NCI-H128 (cell line): ENCODE results near the gene KRTAP3-2.

ENCODE experiments used
- DNase-seq: peaks from one replicate; lab custom pipeline; 2025; ENCODE audit not compliant: unreplicated experiment; lab: John Stamatoyannopoulos, UW

KRTAP3-2 gene

DNA sequence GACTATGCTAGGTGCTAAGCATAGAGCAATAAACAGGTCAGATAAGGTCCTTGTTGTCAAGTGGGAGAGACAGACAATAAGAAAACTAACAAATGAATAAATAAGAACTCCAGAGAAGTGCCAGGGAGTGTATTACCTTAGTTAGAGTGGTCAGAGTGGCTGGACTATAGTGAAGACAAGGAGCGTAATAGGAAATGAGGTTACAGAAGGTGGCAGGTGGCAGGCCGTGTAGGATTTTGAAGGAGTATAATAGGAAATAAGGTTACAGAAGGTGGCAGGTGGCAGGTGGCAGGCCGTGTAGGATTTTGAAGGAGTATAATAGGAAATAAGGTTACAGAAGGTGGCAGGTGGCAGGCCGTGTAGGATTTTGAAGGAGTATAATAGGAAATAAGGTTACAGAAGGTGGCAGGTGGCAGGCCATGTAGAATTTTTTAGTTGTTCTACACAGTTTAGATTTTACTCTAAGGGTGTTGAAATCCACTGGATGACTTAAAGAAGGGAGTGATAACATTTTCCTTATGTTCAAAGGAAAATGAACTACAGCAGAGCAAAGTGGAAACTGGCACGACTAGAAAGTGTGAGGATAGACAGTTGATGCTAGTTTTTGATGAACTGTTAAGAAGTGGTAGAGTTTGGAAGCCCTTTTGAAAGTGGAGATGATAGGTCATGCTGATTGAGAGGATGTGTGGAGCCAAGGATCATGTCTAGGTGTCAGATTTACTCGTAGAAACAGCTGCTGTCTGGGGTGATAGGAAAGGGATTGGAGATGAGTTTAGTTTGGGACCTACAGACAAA lies 12.8 kb upstream of the KRTAP3-2 start:
- DNase-seq: no peak

- DNase-seq: no peak
Measured at GRCh38 chr17:41010441-41010840, 10.7 kb upstream of the KRTAP3-2 start.

- no peak for DNase-seq
Measured at GRCh38 chr17:41009936-41010335, 10.2 kb upstream of the KRTAP3-2 start.

- no peak for DNase-seq
Measured at GRCh38 chr17:41009301-41009760, 9.6 kb upstream of the KRTAP3-2 start.

DNA sequence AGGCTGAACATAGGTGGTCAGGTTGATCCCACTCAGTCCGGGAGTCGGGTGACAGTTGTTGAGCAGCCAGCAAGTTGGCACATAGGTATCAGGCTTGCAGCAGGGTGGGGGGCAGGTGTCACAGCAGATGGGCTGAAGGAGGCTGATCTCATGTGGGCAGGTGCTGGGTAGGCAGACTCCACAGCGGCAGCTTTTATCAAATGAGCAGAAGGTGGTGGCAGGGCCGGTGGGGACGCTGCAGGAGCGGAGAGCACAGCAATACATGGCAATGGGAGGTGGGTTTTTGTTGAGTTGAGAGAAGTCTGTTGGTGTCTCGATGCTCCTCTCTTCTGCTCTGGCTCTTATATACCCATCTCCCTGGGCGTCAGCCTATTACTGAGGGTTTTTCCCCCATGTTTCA lies 9.1 kb upstream of the KRTAP3-2 start, which contains the start of gene KRTAP3-1:
Gene KRTAP3-1, minus strand, starts transcription at position 318 of the 400 bp plus-strand sequence. Its CDS starts 54 bp downstream, at position 264.
- peak; percentile 3 for DNase-seq

GRCh38 chr17:41004397-41004796 lies 4.7 kb upstream of the KRTAP3-2 start:
- DNase-seq: no peak

- no peak for DNase-seq
Measured at GRCh38 chr17:41003926-41004325, 4.2 kb upstream of the KRTAP3-2 start.

GRCh38 chr17:41002814-41003213 lies 3.1 kb upstream of the KRTAP3-2 start:
- no peak for DNase-seq

DNA sequence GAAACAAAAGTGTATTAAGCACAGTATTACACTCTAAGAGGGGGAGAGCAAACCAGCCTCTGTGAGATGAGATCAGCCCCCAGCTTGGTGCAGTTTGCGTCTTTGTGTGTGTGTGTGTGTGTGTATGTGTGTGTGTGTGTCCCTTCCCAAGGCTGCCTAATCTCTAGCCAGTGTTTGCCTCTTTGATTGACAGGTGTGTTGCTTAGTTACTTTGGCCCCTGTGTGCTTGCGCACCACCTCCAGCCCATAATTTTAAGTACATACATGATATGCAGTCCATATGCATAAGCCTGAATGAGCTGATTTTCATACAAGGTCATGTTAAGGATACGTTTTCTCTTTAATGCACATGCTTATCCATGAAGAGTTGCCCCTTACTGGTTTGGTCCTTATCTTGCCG lies 2.1 kb upstream of the KRTAP3-2 start:
- no peak for DNase-seq

DNA sequence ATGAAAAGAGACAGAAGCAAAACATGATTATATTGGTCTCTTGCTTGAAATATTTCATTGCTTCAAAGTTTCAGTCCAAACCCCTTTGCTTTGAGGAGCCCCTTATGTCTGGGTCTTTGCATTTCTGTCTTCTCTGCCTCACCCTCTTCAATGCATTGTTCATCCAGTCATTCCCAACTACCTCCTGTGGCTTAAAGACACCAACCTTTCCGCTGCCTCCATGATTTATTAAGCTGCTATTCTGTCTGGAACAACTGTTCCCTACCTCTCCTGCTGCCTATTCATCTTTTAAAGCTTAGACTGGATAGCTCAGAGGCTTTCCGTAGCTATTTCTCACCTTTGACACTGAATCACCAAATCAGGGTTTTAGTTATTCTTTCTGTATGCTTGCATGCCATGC lies 2.3 kb downstream of the KRTAP3-2 start:
- DNase-seq: no peak

DNA sequence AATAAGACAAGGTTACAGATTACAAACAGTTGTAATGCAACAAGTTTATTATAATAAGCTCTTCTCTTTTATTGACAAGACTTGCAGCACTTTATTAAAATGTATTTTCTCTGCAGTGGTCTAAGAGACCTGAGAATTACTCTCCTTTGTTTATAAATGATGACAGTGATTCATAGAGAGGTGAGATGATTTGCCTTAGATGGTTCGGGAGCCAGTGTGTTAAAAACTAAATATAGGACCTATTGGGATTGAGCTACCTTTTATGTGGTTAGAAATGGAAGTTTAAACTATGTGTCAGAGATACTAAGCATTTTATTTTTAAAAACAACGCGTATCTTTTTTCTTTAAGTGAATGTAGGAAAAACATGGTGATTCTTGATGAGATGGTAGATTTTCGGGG lies 2.9 kb downstream of the KRTAP3-2 start:
- no peak for DNase-seq

- DNase-seq: no peak
Measured at GRCh38 chr17:40995116-40995515, 4.6 kb downstream of the KRTAP3-2 start.

DNA sequence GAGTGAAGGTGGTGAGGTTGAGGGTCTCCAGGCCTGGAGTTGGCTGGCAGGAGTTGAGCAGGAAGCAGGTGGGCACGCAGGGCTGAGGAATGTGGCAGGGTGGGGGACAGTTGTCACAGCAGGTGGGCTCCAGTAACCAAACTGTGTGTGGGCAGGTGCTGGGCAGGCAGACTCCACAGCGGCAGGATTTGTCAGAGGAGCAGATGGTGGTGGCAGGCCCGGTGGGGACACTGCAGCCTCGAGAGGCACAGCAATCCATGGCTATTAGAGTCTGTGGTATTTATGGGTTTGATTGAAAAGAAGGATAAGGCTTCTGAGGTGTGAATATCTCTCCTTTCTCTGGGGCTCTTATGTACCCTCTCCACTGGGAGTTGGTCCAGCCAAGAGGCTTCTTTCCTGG lies 5.9 kb downstream of the KRTAP3-2 start, which contains the start of gene KRTAP3-3:
Gene KRTAP3-3, minus strand, starts transcription at position 326 of the 400 bp plus-strand sequence. Its CDS starts 67 bp downstream, at position 259.
- no peak for DNase-seq

DNA sequence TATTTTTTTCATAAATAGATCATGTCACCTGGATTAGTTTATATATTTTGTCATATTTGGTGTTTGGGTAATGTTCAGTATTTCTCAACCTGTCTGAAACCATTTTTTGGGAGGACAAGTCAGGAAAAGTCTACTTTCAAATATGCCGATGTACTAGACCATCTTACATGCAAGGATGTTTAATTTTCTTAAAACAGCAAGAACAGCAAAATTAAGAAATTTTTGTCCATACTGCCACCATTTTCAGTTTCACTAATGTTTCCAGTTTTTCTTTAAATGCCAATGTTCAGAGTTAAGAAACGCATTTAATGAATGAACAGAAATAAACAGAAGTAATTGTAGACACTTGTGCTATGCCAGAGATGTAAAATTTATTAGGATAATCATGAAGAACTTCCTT lies 6.6 kb downstream of the KRTAP3-2 start:
- no peak for DNase-seq

DNA sequence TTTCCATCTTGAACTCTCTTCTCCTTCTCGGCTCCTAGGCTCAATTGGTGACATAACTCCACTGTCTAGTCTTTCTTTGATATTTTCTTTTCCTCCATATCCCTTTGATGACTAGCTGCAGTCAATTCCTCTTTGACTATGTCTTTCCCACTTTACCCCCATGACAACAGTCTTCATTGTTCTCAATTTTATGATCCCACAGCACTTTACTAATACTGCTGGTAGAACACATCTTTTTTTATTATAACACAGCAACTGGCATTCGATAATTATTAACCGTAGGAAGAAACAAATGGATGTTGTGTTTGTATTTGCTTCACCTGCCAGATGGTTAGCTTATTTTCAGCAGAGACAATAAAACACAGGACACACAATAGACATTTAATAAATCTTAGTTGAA lies 7.0 kb downstream of the KRTAP3-2 start:
- no peak for DNase-seq

- no peak for DNase-seq
Measured at GRCh38 chr17:40986920-40987319, 12.8 kb downstream of the KRTAP3-2 start.

- DNase-seq: no peak
Measured at GRCh38 chr17:40984226-40984625, 15.5 kb downstream of the KRTAP3-2 start, which contains the start of gene KRT40. Gene KRT40, minus strand, starts transcription at chr17:40984326. Its CDS starts 53 bp downstream, at chr17:40984273.

- DNase-seq: no peak
Measured at GRCh38 chr17:40981115-40981514, 18.6 kb downstream of the KRTAP3-2 start.

DNA sequence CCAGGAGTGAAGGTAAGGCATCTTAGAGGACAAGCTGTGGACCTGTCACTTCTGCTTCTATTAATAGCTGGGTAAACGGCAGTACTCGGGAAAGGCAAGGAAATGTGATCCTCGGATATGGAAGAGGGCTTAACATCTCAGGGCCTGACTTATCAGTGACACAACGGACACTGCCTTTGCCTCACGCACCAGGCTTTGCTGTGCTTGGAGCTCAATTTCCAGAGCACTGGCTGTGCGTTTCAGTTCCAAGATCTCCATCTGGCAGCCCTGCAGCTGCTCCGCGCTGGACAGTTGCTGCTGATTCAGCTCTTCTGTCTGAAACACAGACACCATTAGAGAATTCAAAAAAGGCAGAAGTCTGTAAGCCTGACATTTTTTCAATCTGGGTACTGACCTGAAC lies 19.1 kb downstream of the KRTAP3-2 start:
- no peak for DNase-seq

GRCh38 chr17:40980117-40980516 lies 19.6 kb downstream of the KRTAP3-2 start:
- DNase-seq: no peak

DNA sequence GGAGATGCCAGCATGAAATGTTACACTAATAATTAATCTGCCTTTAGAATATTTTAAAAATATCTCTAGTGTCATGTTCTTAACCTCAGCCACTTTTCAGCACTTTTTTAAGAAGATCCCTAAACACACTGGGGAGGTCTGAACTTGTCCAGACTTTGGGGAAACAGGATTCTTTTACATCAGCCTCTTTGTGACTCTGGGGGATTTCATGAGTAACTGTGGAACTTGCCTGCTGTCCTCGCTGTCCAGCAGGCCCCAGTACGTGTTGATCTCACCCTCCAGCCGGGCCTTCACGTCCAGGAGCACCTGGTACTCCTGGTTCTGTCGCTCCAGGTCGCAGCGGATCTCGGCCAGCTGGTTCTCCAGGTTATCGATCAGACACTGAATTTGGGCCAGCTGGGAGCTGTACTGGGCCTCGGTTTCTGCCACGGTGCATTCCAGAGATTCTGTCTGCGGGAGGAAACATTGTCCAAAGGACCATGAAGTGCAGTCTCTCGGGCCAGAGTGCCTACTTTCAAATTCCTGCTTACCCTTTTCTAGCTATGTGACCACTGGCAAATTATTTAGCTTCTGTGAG lies 21.0 kb downstream of the KRTAP3-2 start:
- no peak for DNase-seq

GRCh38 chr17:40975516-40975915 lies 24.2 kb downstream of the KRTAP3-2 start:
- DNase-seq: no peak
